Endothelial cell of umbilical vein (primary cell): ENCODE data around the gene FAM180B. TPM values are rescaled to one million over a fixed set of nuclear protein-coding genes. Genes with fewer than 3 reads are reported as not detected.
"Not testable (repeated sequence)": the region's sequence is repeated elsewhere in the genome, so short reads cannot be mapped to it uniquely, and the experiment has no call there.

Experiments
- BruUV-seq: library from RNA; stranded (reverse); fragments of 400-500 nt; replicated peaks from 2 replicates; lab custom pipeline; 2021; lab: Mats Ljungman, UMichigan
- CTCF ChIA-PET: fragments of 300-600, 350-600 bp; sonication (Branson Sonifier 250); formaldehyde crosslinking; loops from one replicate; lab custom pipeline; 2021; ENCODE audit warnings: antibody characterized with exemption, inconsistent platforms; lab: Charles Lee
- POLR2A ChIA-PET: fragments of 300-600, 350-600 bp; sonication (Branson Sonifier 250); formaldehyde crosslinking; loops from one replicate; lab custom pipeline; 2021; ENCODE audit warnings: antibody characterized with exemption, inconsistent platforms; lab: Charles Lee
- DNase-seq: peaks from one replicate; pipeline ENCODE4 v3.0.0-alpha.2; 2011; ENCODE audit warnings: low read depth, low spot score
- FAIRE-seq: peaks from 2 replicates; lab custom pipeline; 2011; peaks lifted over from hg19 to GRCh38; lab: Jason Lieb, UNC
- H2AFZ ChIP-seq: 2 replicates; pipeline ENCODE4 v1.6.0; 2012; ENCODE audit warnings: low read depth, low read length, control low read depth, inconsistent platforms
- H3K27ac ChIP-seq: 2 replicates; pipeline ENCODE4 v1.5.1; 2011; ENCODE audit warnings: low read depth, mild to moderate bottlenecking, control low read depth, low read length, moderate library complexity; ENCODE audit not compliant: insufficient read depth
- H3K27me3 ChIP-seq, 2 experiments: 2 replicates each; pipeline versions ENCODE4 v1.6.0 to v1.6.1; 2011; ENCODE audit warnings: low read length in 2 of 2, mixed read lengths in 1 of 2; ENCODE audit not compliant: control insufficient read depth in 2 of 2, insufficient read depth in 2 of 2
- H3K36me3 ChIP-seq, 2 experiments: 2 replicates in 1 of 2; 3 replicates in 1 of 2; pipeline ENCODE4 v1.5.1; 2011; ENCODE audit warnings: low read length in 2 of 2, mild to moderate bottlenecking in 1 of 2, moderate library complexity in 1 of 2; ENCODE audit not compliant: control insufficient read depth in 2 of 2, insufficient read depth in 2 of 2; ENCODE audit errors: extremely low read depth in 1 of 2
- H3K4me1 ChIP-seq: 3 replicates; pipeline ENCODE4 v1.5.1; 2011; ENCODE audit warnings: mild to moderate bottlenecking, low read length; ENCODE audit not compliant: control insufficient read depth, insufficient read depth; ENCODE audit errors: extremely low read depth
- H3K4me2 ChIP-seq: 2 replicates; pipeline ENCODE4 v1.6.1; 2011; ENCODE audit warnings: low read length, control low read depth, mixed read lengths; ENCODE audit not compliant: insufficient read depth
- H3K4me3 ChIP-seq, 3 experiments: fragments of 200-600 bp in 1 of 3; sonication (generic), shearing (Covaris generic) in 1 of 3; replicated peaks in 1 of 3; 2 replicates each; pipeline ENCODE4 v1.5.1; 2011 to 2016; ENCODE audit warnings: control low read depth in 3 of 3, low read length in 3 of 3, mild to moderate bottlenecking in 2 of 3, inconsistent platforms in 1 of 3, low read depth in 1 of 3, moderate library complexity in 1 of 3; ENCODE audit not compliant: insufficient read depth in 1 of 3
- H3K79me2 ChIP-seq: 2 replicates; pipeline ENCODE4 v1.6.0; 2012; ENCODE audit warnings: low read length, inconsistent platforms; ENCODE audit not compliant: control insufficient read depth, insufficient read depth
- H3K9ac ChIP-seq: replicated peaks from 2 replicates; pipeline ENCODE3; 2011; ENCODE audit warnings: low read length, control low read depth; ENCODE audit not compliant: insufficient read depth; ENCODE audit errors: extremely low read depth
- H3K9me1 ChIP-seq: replicated peaks from 3 replicates; pipeline ENCODE4 v1.6.0; 2011; ENCODE audit warnings: mild to moderate bottlenecking, low read length; ENCODE audit not compliant: control insufficient read depth, insufficient read depth; ENCODE audit errors: extremely low read depth
- H3K9me3 ChIP-seq: replicated peaks from 2 replicates; pipeline ENCODE4 v1.5.1; 2012; ENCODE audit warnings: low read length, inconsistent platforms; ENCODE audit not compliant: control insufficient read depth, insufficient read depth
- H4K20me1 ChIP-seq: replicated peaks from 2 replicates; pipeline ENCODE3; 2011; ENCODE audit warnings: mild to moderate bottlenecking, low read length; ENCODE audit not compliant: control insufficient read depth, insufficient read depth; ENCODE audit errors: extremely low read depth
- GATA2 ChIP-seq: IDR thresholded peaks from 2 replicates; pipeline ENCODE4 v1.7.0; 2011; ENCODE audit warnings: low read depth, mild to moderate bottlenecking, moderate library complexity, mixed read lengths, low read length; ENCODE audit not compliant: insufficient read length, insufficient read depth
- JUN ChIP-seq: IDR thresholded peaks from 2 replicates; pipeline ENCODE4 v1.6.1; 2011; ENCODE audit warnings: borderline replicate concordance, low read depth; ENCODE audit not compliant: insufficient read length, insufficient read depth
- dilution Hi-C: fragments of 300-500 bp; cut with MboI; formaldehyde crosslinking; loops from one replicate; pipeline ENCODE4 v1.15.0; 2019; ENCODE audit warnings: low sequenced_read_pairs; ENCODE audit not compliant: extremely low pct_ligation_motif_present
- intact Hi-C: fragments of 100-400 bp; cut with micrococcal nuclease; formaldehyde crosslinking; loops from one replicate; pipeline ENCODE4 v1.10.0; 2022
- polyA plus RNA-seq, 4 experiments: library from polyadenylated mRNA; depleted of rRNA in 3 of 4; stranded (reverse) in 3 of 4; unstranded in 1 of 4; fragments of >200 nt; gene quantifications; 2 replicates each; pipeline versions ENCODE4 v1.2.1 to v1.2.3, GENCODE V29; 2011 to 2012; ENCODE audit warnings: missing spikeins in 1 of 4
- total RNA-seq: library from RNA; stranded (reverse); gene quantifications from 2 replicates; pipeline ENCODE4 v1.2.3, GENCODE V29; 2021
- TF ChIP-seq, protein P1 (sequence below): IDR thresholded peaks from 2 replicates; pipeline ENCODE4 v1.6.1; 2011; ENCODE audit not compliant: insufficient read depth, insufficient read length
- TF ChIP-seq, protein P2 (sequence below), 2 donors: IDR thresholded peaks; 1 replicate in 1 of 2; 2 replicates in 1 of 2; pipeline ENCODE4 v1.5.1; 2011; ENCODE audit warnings: low read length in 2 of 2, mild to moderate bottlenecking in 2 of 2, moderate library complexity in 2 of 2, control low read depth in 1 of 2, inconsistent platforms in 1 of 2, low read depth in 1 of 2; ENCODE audit not compliant: insufficient read depth in 1 of 2; ENCODE audit errors: extremely low read depth in 1 of 2

Gene FAM180B
- total and polyA plus RNA-seq, 2 donors (not counting 3 experiments of a cell fraction or from before 2014, with no cell fraction given) = not detected

DNA sequence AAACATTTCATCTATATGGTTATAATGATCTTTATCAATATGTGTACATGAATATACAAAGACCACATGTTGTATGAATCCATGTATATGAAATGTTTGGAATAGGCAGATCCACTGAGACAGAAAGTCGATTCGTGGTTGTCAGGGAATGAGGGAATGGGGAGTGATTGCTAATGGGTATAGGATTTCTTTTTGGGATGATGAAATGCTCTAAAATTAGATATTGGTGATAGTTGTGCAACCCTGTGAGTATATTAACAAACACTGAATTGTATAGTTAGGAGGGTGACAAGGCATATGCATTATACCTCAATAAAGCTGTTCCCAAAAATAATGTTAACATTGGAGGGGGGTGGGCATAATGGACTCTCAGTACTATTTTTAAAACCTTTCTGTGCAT lies 26.1 kb upstream of the FAM180B start:
- intact Hi-C loops (no loop called here), dilution Hi-C loops (no loop called here)
- Histone ChIP-seq H2AFZ (no peak overlapping the region), H3K27me3 (no peaks in the 10 kb centered on the region), H3K9me3 (no peaks in the 10 kb centered on the region), H3K9ac (no peak overlapping the region), H4K20me1 (no peaks in the 10 kb centered on the region), H3K79me2 (peaks cover 4% of the 10 kb centered on the region), H3K4me3 (no peak overlapping the region), H3K27ac (no peak overlapping the region), H3K9me1 (no peaks in the 10 kb centered on the region), H3K4me1 (peaks cover 5% of the 10 kb centered on the region), H3K36me3 (no peaks in the 10 kb centered on the region), H3K4me2 (no peak overlapping the region)
- CTCF ChIA-PET = no interaction called here
- FAIRE-seq (no peak), DNase-seq (no peak)
- TF ChIP-seq, protein P1, sequence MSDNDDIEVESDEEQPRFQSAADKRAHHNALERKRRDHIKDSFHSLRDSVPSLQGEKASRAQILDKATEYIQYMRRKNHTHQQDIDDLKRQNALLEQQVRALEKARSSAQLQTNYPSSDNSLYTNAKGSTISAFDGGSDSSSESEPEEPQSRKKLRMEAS = no peak
- TF ChIP-seq JUN (no peak), GATA2 (no peak)
- TF ChIP-seq, protein P2, sequence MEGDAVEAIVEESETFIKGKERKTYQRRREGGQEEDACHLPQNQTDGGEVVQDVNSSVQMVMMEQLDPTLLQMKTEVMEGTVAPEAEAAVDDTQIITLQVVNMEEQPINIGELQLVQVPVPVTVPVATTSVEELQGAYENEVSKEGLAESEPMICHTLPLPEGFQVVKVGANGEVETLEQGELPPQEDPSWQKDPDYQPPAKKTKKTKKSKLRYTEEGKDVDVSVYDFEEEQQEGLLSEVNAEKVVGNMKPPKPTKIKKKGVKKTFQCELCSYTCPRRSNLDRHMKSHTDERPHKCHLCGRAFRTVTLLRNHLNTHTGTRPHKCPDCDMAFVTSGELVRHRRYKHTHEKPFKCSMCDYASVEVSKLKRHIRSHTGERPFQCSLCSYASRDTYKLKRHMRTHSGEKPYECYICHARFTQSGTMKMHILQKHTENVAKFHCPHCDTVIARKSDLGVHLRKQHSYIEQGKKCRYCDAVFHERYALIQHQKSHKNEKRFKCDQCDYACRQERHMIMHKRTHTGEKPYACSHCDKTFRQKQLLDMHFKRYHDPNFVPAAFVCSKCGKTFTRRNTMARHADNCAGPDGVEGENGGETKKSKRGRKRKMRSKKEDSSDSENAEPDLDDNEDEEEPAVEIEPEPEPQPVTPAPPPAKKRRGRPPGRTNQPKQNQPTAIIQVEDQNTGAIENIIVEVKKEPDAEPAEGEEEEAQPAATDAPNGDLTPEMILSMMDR (IDR thresholded peaks at IDR 0.05; ENCODE audit: extremely low read depth in 1 of 2, insufficient read depth in 1 of 2, low read depth in 1 of 2, low read length in 2 of 2) = no peak
- POLR2A ChIA-PET = no interaction called here
- BruUV-seq = no TSS peak

DNA sequence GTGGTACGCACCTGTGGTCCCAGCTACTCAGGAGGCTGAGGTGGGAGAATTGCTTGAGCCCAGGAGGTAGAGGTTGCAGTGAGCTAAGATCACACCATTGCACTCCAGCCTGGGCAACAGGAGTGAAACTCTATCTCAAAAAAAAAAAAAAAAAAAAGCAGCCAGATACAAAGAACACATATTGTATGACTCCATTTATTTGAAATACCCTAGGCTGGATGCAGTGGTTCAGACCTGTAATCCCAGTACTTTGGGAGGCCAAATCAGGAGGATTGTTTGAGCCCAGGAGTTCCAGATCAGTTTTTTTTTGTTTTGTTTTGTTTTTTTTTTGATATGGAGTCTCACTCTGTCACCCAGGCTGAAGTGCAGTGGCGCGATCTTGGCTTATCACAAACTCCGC lies 24.1 kb upstream of the FAM180B start:
- H3K9me3 ChIP-seq, DNase-seq, H3K27me3 ChIP-seq, H3K36me3 ChIP-seq, CTCF ChIA-PET, H3K9ac ChIP-seq, H2AFZ ChIP-seq, H3K27ac ChIP-seq, intact Hi-C loops, BruUV-seq, FAIRE-seq, H3K9me1 ChIP-seq, H3K4me3 ChIP-seq, dilution Hi-C loops, H4K20me1 ChIP-seq, H3K4me2 ChIP-seq, H3K4me1 ChIP-seq: not testable (repeated sequence)
- POLR2A ChIA-PET = interaction anchor here (0.7 kb wide), 2 partner anchors 31 to 96 kb away, joined by 8 to 10 read pairs; no protein-coding TSS in a partner anchor
- peaks cover 19% of the 10 kb centered on the region for H3K79me2 ChIP-seq

DNA sequence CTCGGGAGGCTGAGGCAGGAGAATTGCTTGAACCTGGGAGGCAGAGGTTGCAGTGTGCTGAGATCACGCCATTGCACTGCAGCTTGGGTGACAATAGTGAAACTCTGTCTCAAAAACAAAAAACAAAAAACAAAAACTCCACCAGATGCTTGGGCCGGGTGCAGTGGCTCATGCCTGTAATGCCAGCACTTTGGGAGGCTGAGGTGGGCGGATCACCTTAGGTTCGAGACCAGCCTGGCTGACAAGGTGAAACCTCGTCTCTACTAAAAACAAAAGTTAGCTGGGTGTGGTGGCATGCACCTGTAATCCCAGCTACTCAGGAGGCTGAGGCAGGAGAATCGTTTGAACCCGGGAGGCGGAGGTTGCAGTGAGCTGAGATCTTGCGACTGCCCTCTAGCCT lies 22.1 kb upstream of the FAM180B start:
- H3K4me2 ChIP-seq = peak overlapping the region; percentile 26

More for the DNA sequence above, 22.1 kb upstream of the FAM180B start:
- H2AFZ ChIP-seq, H3K4me1 ChIP-seq, H3K9me1 ChIP-seq, H4K20me1 ChIP-seq, H3K9ac ChIP-seq, H3K4me3 ChIP-seq, intact Hi-C loops, H3K36me3 ChIP-seq, H3K27ac ChIP-seq, H3K9me3 ChIP-seq, dilution Hi-C loops, FAIRE-seq, DNase-seq, POLR2A ChIA-PET, H3K27me3 ChIP-seq: not testable (repeated sequence)
- CTCF ChIA-PET = interaction anchor here (0.6 to 1.8 kb wide), 6 partner anchors 8 to 110 kb away, joined by 3 to 7 read pairs (median 4); partner anchors contain the start of genes CELF1 and KBTBD4
- TSS peak; percentile 22 for BruUV-seq
- H3K79me2 ChIP-seq = peaks cover 23% of the 10 kb centered on the region
